ENCODE results near the gene DENND1A.
"Not testable (repeated sequence)": the region's sequence is repeated elsewhere in the genome, so short reads cannot be mapped to it uniquely, and the experiment has no call there.

DENND1A gene

DNA sequence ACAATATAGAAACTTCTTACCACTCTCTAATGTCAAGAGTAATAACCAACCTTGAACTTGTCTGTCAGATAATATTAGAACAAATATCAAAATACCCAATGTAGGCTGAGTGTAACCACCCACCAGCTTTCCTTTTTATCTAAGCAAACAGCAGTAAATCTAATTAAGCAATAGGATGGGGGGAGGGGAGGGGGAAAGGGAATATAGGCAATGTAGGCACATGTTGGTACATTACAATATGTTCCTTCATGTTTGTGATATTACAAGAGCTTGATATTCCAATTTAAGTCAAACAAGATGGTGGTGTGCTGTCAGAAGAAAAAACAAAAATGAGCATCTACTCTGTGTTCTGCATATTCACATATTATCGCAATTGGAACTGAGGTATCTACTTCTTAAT, 158.2 kb downstream of the DENND1A start:
- DNase-seq (ENCODE audit: low read depth in 2 of 2) = no peak

DNA sequence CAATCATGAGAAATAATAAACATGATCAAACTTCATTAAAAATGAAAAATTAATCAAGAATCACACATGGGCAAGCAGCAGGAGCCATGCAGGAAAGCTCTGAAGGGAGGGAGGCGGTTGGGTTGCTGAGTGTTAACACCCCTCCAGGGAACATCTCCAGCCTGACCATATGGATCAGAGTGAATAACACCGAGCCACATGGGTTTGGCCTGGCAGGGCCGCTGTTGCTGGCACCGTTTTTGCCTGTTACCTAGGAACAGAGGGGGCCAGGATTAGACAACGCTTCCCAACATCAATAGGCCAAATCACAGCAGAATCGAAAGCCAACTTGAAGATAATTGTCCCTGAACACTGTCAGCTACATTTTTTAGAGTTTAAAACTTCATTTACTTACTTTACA, 160.2 kb downstream of the DENND1A start:
- DNase-seq (ENCODE audit: low read depth in 2 of 2) = no peak

DNA sequence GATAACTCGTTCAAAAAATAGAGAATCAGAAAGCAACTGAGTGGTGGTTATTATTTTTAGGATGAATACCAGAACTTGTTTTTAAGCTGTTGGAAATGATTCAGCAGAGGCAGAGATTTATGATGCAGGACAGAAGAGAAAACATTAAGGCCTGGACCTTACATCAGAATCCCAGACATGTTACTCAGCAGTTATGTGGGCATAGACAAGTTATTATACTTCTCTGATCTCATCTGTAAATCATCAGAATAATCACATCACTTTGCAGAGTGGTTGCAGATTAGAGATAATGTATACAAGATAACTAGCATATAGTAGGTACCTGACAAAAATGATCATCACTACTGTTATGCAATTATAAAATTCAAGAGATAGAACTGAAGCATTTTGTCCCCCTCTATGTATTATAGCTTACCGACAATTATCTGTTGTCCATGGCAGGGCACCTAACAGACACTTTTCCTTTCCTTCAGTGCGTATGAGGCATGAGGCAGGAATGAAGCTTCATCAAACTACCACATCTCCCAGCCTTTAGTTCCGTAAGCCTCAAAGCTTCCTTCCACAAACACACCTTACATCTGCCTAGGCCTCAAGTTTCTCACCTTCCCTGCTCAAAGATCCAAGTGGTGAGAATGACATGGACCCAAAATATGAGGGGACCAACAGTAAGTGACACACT, 165.9 kb downstream of the DENND1A start:
- DNase-seq (ENCODE audit: low read depth in 2 of 2) = peak; percentile 56 to 64

DNA sequence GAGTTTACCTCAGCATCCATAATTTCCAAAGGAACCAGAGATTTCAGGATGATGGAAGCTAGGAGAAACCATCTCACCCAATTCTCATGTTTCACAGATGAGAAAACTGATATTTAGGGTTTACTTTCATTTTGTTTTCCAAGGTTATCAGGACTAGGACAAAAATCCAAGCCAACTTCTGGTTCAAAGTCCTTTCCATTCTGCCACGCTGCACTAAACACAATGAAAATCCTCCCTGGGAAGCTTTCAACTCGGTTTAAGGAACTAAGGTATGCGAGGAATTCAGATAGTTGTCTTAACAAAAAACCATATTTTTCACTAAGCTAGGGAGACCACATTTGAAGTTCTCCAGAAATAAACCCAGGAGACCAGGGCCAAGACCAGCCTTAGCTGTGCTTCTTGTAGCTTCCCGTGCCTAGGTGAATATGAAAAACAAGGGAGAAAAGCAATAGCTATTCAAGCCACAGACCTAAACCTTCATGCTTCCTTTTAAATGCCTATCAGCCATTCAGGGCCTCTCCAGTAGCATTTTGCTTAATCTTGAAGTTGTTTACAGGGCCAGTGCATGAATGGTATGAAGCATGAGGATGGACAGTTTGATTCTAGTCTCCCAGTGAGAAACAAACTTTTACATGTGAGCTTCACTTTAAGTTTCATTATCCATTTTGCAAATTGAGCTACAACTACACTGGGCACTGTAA, 167.9 kb downstream of the DENND1A start:
- DNase-seq (ENCODE audit: low read depth in 2 of 2) = no peak

DNA sequence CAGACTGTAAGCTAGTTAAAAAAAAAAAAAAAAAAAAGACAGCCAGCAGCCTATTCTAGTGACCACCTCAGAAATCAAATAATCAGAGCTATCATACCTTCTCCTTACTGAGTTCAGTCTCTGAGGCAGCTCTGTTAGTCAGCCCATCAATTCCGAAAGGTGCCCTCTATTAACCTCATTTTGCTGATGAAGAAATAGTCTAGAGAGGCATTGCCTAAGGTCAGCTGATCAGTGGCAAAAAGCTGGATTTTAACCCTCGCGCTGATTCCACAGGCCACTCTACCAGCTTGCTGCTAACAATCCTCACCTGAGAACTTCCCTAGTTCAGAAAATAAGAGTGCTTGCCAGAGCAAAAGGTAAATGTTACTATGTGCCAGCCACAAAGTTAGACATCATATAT, 172.0 kb downstream of the DENND1A start:
- DNase-seq (ENCODE audit: low read depth in 2 of 2) = no peak

DNA sequence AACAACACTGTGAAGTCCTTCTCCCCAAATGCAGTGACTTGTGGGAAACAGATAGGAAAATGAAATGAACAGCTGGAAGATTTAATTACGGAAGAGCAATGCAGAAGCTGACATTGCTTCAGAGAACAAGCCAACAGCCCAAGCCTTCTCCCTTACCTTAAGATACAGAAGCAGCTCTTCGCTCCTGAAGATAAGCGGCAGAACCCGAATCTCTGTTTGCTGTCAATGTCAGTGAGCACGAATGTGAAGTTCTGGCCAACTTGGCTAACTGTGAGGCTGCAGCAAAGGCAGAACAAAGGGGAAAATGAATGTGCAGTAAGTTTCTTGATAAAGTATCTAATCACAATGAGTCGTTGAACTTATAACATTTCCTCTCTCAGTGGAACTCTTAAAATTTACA, 172.4 kb downstream of the DENND1A start:
- no peak for DNase-seq (ENCODE audit: low read depth in 2 of 2)

DNA sequence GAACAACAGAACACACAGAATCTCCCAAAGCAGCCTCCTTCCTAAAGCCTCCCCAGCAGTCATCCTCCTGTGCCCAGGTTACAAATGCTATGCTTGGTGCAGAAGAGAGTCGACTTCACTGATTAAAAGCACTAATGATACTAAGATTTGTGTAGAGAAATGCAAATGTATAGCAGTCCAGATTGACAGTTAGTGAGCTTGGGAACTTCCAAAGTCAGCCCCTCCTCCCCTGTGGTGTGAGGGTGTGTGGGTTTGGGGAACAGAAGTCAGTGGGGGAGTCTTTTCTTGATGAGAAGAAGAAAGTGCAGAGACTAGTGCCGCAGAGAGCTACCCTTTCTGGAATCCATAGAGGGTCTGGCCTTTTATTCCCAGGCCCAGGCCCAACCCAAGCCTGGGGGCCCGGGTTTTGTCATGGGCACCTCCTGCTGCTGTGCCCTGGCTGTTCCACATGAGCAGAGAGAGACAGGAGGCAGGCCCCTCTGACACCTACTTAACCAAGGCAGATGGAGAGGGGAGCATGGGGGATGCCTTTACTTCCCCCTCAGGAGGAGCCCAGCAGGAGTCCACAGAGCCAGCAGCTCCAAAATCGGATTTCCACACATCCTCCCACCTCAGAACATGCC, 173.3 kb downstream of the DENND1A start:
- DNase-seq (ENCODE audit: low read depth in 2 of 2) = no peak

DNA sequence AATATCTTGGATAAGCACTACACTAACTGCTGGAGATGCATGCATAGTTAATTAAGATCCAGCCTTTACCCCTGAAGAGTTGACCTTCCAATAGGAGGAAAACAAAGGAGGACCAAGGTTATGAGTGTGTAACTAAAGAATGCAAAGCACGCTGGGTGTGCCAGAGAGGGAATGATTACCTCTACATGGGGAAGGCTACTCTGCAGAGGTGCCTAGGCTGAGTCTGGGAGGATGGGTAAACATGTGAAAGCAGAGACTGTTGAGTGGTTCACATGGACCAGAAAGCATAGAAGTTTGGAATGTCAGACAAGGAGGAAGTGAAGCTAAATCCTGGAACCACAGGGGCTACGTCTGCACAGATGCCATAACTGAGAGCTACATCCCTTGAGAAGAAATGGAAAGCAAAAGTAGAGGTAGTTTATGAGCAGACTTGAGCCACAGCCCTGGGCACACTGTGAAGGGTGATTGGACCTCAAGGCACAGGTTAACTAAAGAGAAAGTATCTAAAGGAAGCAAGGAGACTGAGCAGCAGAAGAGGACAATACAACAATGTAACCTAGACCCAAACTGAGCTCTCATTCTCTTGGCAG, 176.2 kb downstream of the DENND1A start:
- DNase-seq (ENCODE audit: low read depth in 2 of 2) = no peak

DNA sequence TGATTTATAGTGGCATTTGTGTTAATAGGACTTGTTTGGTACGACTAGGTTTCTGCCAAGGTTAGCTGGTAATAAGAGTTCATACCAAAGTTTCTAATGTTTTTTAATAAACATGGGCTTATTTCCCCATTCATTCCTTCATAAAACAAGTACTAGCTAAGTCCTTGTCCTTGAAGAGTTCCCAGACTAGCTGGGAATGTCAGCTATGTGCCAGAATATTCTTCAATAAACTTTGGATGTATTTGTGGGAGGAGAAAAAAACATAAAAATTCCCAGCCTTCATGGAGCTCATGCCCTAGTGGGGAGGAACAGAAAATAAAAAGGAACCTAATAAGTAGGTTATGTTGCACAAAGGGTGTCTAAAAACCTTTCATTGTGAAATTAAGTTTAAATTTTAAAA, 176.9 kb downstream of the DENND1A start:
- DNase-seq (ENCODE audit: low read depth in 2 of 2) = no peak

DNA sequence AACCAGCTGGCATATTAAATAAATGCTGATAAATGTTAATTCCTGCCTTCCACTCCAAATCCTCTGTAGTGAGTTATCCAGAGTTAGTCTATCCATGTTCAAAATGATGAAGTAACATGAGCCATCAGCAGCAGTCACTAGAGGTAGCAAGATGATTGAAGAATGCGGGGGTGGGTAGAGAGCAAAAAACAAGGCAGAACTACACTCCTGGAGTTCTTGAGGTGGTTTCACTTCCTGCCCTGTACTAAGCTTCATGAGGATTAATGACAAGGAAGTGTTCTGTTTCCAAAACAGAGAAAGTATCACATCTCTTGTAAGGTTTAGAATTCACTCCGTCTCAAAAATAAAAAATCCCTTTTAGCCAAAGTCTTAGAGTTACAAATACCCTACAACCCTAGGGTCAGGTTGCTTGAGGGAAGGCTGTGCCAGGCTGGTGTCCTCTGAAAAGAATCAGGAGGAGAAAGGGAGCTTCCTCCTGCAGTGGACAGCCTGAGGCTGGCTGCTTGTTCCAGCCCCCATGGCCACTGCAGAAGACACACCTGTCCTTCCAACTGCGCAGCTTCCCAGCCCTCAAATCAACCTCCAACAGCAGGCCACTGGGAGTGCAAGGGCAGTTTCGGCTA, 180.2 kb downstream of the DENND1A start:
- DNase-seq (ENCODE audit: low read depth in 2 of 2) = no peak

DNA sequence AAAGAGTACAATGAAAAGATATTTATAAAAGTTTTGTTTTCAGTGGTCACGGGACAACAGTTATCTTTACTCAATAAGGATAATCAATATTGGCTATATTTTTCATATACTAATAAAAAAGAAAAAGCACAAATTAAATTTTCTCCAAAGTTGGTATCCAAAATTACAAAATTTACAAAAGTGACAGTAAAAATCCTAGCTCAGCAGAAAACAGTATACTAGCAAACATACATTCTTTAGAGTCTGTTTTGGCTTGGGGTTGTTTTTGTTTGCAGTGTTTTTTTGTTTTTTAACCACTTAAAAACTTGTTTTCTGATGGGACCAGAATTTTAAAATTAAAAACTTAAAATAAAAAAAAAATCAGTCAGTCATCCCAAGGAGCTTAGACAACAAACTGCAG, 183.2 kb downstream of the DENND1A start:
- no peak for DNase-seq (ENCODE audit: low read depth in 2 of 2)

DNA sequence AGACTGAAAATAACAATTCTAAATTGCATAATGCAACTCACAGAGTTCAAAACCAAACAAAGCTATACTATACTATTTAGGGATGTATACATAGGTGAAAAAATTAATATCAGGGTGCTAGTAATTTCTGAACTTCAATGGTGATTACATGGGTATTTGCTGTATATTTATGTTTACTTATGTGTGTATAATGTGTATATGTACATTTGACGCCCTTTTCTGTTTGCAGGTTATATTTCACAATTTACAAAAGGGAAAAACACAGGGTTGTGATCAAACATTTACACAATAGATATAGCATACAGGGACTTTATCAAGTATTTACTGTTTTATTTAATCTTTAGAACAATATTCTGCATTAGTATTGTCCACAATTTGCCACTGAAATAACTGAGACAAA, 184.0 kb downstream of the DENND1A start:
- no peak for DNase-seq (ENCODE audit: low read depth in 2 of 2)

DNA sequence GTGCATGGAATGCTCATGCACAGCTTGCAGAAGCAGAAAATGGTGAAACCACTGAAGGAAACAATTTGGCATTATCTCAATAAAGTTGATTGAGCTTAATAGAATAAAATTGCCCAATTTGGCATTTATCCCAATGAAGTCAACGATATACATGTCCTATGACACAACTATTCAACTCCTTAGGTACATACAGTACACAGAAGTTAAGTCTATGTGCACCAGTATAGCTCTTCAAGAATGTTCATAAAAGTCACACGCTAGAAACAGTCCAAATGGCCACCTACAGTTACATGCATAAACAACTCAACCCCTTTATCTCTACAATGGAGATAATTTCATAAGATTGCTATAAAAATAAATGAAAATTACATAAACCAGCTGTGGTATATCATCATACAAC, 184.5 kb downstream of the DENND1A start:
- no peak for DNase-seq (ENCODE audit: low read depth in 2 of 2)

DNA sequence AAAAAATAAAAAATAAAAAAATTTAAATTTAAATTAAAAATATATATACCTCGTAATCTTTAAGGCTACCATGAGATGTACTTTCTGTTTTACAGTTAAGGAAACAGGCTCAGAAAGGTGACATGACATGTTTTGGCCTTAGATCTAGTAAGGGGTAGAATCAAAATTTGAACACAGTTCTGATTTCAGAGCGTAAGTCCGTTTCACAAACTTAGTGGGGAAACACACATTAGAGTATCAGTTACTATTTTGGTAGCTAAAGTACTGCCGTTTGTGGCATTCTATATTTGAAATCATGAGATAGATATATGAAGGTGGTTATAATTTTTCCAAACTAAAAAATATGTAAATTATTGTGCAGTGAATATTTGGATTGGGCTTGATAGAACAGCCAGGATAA, 186.2 kb downstream of the DENND1A start:
- no peak for DNase-seq (ENCODE audit: low read depth in 2 of 2)

DNA sequence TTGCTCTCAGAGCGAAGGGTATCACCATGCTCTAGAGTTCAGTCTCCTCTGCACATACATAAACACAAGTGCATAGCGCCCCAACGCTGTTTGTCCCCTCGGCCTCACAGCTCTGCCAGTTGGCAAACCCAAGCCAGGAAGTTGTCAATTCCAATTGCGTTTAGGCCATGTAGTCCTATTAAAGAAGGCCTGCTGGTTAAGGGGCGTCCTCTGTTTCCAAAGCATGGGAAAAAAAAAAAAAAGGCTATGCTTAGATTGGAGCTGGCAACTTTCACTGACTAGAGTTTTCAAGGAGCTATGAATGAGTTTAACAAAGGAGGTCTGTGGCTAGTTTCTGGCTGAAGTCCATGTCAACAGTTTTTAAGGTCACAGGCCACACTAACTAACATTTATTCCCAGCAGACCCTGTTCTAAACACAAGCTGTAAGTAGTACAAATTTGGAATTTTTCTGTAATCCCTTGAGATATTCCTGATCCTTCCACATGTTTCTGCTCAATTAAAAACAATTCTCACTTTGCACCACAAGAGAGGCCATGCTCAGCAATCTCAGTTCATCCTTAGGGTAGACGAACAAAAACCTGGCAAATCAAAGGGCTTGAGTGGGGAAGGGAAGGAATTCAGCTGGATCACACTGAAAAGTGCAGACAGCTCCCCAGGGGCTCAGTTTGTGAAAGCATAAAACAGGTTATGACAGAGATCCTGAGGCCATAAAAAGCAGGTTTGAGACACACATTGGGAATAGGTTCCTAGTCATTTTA, 187.7 kb downstream of the DENND1A start:
- no peak for DNase-seq (ENCODE audit: low read depth in 2 of 2)

DNA sequence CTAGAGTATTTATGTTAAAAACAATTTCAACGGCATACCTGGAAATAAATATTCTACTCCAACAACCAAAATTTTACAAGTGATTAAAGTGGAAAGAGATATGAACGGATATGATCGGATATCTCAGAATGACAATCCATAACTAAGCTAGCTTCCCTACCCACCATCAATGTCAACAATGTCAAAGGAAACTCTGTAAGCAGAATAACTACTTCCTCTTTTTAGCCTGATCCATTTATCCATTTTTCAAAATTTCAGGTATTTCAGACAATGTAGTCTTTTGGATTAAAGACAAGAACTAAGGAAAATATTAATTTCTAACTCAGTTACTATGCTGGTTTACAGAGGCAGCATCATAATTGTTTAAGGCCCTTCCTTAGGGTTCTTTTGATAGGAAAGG, 188.7 kb downstream of the DENND1A start:
- DNase-seq (ENCODE audit: low read depth in 2 of 2) = no peak

DNA sequence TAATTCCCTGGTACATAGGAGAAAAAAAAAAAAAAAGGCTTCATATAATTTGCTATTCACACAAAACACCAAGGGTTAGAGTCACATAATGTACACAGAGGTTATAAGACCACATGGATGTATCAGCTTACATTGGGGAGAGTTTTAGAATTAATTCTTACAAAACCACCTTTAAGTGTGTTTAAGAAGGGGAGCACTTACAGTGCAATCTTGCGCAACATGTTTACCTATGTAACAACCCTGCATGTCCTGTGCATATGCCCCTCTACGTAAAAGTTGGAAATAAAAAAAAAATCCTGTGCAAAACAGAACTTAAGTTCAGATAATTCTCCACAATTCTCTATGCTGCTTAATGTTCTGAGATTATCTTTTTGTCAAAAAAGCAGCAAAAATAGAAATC, 190.0 kb downstream of the DENND1A start:
- DNase-seq (ENCODE audit: low read depth in 2 of 2) = no peak

DNA sequence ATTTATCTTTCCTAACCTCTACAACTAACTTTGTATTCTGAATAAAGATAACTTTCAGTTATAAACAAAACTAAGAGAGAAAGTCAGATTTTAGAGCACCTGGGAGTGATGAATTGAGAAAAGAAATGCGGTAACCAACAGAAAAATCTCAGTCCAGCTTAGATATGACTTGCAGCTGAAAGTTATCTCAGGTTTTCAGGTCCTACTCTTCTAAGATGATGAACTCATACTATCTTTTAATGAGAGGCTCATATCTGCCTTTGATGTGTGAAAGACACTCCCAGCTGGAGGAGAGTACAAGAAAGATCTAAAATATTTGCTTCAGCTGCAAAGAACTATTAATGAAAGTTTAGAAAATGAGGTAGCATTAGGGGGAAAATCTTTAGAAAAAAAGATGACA, 190.5 kb downstream of the DENND1A start:
- DNase-seq (ENCODE audit: low read depth in 2 of 2) = no peak

DNA sequence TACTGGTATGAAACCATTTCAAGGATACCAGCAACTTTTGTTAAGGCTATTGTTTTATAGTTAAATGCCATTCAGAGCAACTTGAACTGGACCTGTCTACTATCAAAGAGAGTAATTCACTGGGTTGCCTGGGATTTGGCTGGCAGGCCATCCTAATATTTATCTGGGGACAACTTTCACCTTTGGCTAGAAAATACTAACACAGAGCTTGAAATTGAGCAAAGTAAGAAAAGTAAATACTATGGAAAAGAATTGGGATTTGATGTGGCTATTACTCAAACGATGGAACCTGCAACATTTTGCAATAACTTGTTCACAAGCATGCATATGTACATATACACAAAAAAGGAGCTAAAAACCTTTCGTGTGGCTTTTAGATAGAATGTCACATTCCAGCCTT, 191.3 kb downstream of the DENND1A start:
- DNase-seq (ENCODE audit: low read depth in 2 of 2) = no peak

DNA sequence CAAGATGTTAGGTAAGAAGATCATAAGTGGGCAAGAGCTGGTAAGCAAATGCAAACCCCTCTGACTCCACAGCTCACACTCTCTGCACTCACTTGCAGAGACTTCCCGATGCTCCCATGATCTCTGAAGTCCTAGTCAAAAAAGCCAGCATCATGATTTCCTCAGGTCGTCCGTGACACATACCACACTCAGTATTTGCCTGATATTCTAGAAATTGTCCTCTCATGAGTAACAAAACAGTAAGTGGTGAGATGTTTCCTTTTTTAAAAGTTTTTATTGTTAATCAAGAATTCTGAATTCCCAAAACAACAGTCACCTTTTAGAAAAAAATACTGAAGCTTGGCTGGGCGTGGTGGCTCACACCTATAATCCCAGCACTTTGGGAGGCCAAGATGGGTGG, 194.6 kb downstream of the DENND1A start:
- no peak for DNase-seq (ENCODE audit: low read depth in 2 of 2)

DNA sequence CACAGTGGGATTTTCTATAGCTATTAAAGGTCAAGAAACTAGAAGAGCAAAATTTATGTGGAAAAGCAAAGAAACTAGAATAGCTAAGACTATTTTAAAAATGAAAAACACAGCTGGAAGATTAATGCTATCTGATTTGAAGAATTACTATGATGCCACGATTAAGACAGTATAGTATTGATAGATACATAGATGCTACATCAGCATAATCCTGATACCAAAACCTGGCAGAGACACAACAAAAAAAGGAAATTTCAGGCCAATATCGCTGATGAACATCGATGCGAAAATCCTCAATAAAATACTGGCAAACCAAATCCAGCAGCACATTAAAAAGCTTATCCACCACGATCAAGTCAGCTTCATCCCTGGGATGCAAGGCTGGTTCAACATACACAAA, 201.4 kb downstream of the DENND1A start:
- not testable (repeated sequence) for DNase-seq (ENCODE audit: low read depth in 2 of 2)

DNA sequence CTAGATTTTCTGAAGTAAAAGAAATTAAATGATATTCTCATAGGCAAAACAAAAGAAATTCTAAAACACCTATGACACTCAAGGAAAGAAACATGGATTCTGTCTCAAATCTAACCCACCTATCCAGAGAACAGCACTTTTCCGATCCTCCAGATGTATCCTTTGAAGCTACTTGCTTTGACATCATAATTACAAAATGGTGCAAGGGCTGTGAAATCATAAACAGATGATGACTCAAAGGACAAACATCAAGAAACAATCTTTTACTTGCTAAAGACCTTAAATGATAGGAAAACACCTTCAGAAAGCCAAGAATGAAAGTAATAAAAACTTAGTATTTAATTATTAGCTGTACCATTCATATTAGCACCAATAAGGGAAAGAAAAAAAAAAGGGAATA, 202.6 kb downstream of the DENND1A start:
- DNase-seq (ENCODE audit: low read depth in 2 of 2) = no peak

Measured in fibroblast of skin of left biceps (primary cell).